Fibroblast of lung (primary cell): ENCODE measurements around the gene LRRC9. TPM values are rescaled to one million over a fixed set of nuclear protein-coding genes. Genes with fewer than 3 reads are reported as not detected.
"Not testable (repeated sequence)": the region's sequence is repeated elsewhere in the genome, so short reads cannot be mapped to it uniquely, and the experiment has no call there.

Experiments used
- DNase-seq, 2 donors: peaks; one replicate each; pipeline versions ENCODE4 v3.0.0 to v3.0.0-alpha.2; 2010; ENCODE audit warnings: low read depth in 2 of 2
- H2AFZ ChIP-seq: 2 replicates; pipeline ENCODE4 v1.5.1; 2012; ENCODE audit warnings: low read length, control low read depth, inconsistent platforms
- H3K27ac ChIP-seq: 2 replicates; pipeline ENCODE4 v1.5.1; 2011; ENCODE audit warnings: low read length, control low read depth; ENCODE audit not compliant: insufficient read depth
- H3K27me3 ChIP-seq: 2 replicates; pipeline ENCODE4 v1.5.1; 2011; ENCODE audit warnings: mild to moderate bottlenecking, low read length; ENCODE audit not compliant: control insufficient read depth, insufficient read depth
- H3K36me3 ChIP-seq: 2 replicates; pipeline ENCODE4 v1.5.1; 2011; ENCODE audit warnings: low read length; ENCODE audit not compliant: control insufficient read depth, insufficient read depth
- H3K4me1 ChIP-seq: 2 replicates; pipeline ENCODE4 v1.5.1; 2011; ENCODE audit warnings: low read length; ENCODE audit not compliant: control insufficient read depth, insufficient read depth; ENCODE audit errors: extremely low read depth
- H3K4me2 ChIP-seq: 2 replicates; pipeline ENCODE4 v1.5.1; 2011; ENCODE audit warnings: low read length, control low read depth; ENCODE audit not compliant: insufficient read depth; ENCODE audit errors: extremely low read depth
- H3K4me3 ChIP-seq, 4 experiments: fragments of 200-600 bp in 1 of 4; sonication (generic) in 1 of 4; replicated peaks in 1 of 4; 2 replicates each; pipeline ENCODE4 v1.5.1; 2011 to 2016; ENCODE audit warnings: low read length in 4 of 4, low read depth in 3 of 4, mild to moderate bottlenecking in 3 of 4, control low read depth in 2 of 4, inconsistent platforms in 1 of 4, mixed read lengths in 1 of 4; ENCODE audit not compliant: insufficient read depth in 1 of 4; ENCODE audit errors: control extremely low read depth in 1 of 4
- H3K79me2 ChIP-seq: 2 replicates; pipeline ENCODE4 v1.5.1; 2012; ENCODE audit warnings: mild to moderate bottlenecking, low read length, inconsistent platforms; ENCODE audit not compliant: control insufficient read depth, insufficient read depth
- H3K9ac ChIP-seq: 2 replicates; pipeline ENCODE4 v1.5.1; 2011; ENCODE audit warnings: mild to moderate bottlenecking, low read length, control low read depth; ENCODE audit not compliant: insufficient read depth
- H3K9me3 ChIP-seq: 2 replicates; pipeline ENCODE4 v1.5.1; 2012; ENCODE audit warnings: low read depth, low read length; ENCODE audit not compliant: control insufficient read depth, insufficient read depth
- H4K20me1 ChIP-seq: 2 replicates; pipeline ENCODE4 v1.5.1; 2011; ENCODE audit warnings: low read length; ENCODE audit not compliant: control insufficient read depth, insufficient read depth; ENCODE audit errors: extremely low read depth
- CTCF ChIP-seq, 2 donors: IDR thresholded peaks in 1 of 2; conservative IDR thresholded peaks in 1 of 2; 1 replicate in 1 of 2; 2 replicates in 1 of 2; pipeline ENCODE4 v1.5.1; 2011 to 2012; ENCODE audit warnings: low read length in 2 of 2, control low read depth in 1 of 2, inconsistent platforms in 1 of 2, low read depth in 1 of 2, mild to moderate bottlenecking in 1 of 2
- EZH2 ChIP-seq: IDR thresholded peaks from 2 replicates; pipeline ENCODE4 v1.5.1; 2012; ENCODE audit warnings: low read length, control low read depth, mild to moderate bottlenecking; ENCODE audit errors: missing control alignments
- polyA plus RNA-seq, 2 donors: library from polyadenylated mRNA; depleted of rRNA in 1 of 2; stranded (reverse) in 1 of 2; unstranded in 1 of 2; fragments of >200 nt; gene quantifications; 2 replicates each; pipeline ENCODE4 v1.2.1, GENCODE V29; 2011 to 2012; ENCODE audit warnings: missing spikeins in 1 of 2
- total RNA-seq: library from RNA; depleted of rRNA; stranded (reverse); fragments of >200 nt; gene quantifications from 2 replicates; pipeline ENCODE4 v1.2.1, GENCODE V29; 2014

LRRC9 gene
- total and polyA plus RNA-seq, 2 donors (not counting 1 experiment from before 2014, with no cell fraction given) = not detected

GRCh38 chr14:60035177-60035576, 115.2 kb downstream of the LRRC9 start:
- H3K4me2 ChIP-seq = no peak overlapping the region
- no peaks in the 10 kb centered on the region for H4K20me1 ChIP-seq
- no peaks in the 10 kb centered on the region for H3K4me1 ChIP-seq
- no peaks in the 10 kb centered on the region for H3K36me3 ChIP-seq
- H2AFZ ChIP-seq = no peak overlapping the region
- TF ChIP-seq CTCF (conservative IDR thresholded peaks at IDR 0.05 in 1 of 2, IDR thresholded peaks at IDR 0.05 in 1 of 2; ENCODE audit: low read depth in 1 of 2, low read length in 2 of 2) (no peak), EZH2 (no peak)
- no peak for DNase-seq
- no peaks in the 10 kb centered on the region for H3K27me3 ChIP-seq
- H3K9ac ChIP-seq = no peak overlapping the region
- no peaks in the 10 kb centered on the region for H3K9me3 ChIP-seq
- H3K79me2 ChIP-seq = no peaks in the 10 kb centered on the region
- no peak overlapping the region for H3K4me3 ChIP-seq
- no peak overlapping the region for H3K27ac ChIP-seq

- not testable (repeated sequence) for H3K27me3 ChIP-seq, H4K20me1 ChIP-seq, DNase-seq
Measured at GRCh38 chr14:60047976-60048375, 128.0 kb downstream of the LRRC9 start.

GRCh38 chr14:60051721-60052221, 131.8 kb downstream of the LRRC9 start:
- peak overlapping the region in 1 of 4 experiments; percentile 35 for H3K4me3 ChIP-seq
- H3K36me3 ChIP-seq = no peaks in the 10 kb centered on the region
- peak overlapping the region; percentile 51 for H3K4me2 ChIP-seq
- no peak overlapping the region for H3K27ac ChIP-seq
- DNase-seq = peak; percentile 12 to 47
- peak overlapping the region; percentile 46 for H2AFZ ChIP-seq
- H4K20me1 ChIP-seq = no peaks in the 10 kb centered on the region
- H3K27me3 ChIP-seq = no peaks in the 10 kb centered on the region
- H3K4me1 ChIP-seq = peaks cover 2% of the 10 kb centered on the region
- TF ChIP-seq CTCF (conservative IDR thresholded peaks at IDR 0.05 in 1 of 2, IDR thresholded peaks at IDR 0.05 in 1 of 2; ENCODE audit: low read depth in 1 of 2, low read length in 2 of 2) (no peak), EZH2 (no peak)
- no peak overlapping the region for H3K9ac ChIP-seq
- no peaks in the 10 kb centered on the region for H3K9me3 ChIP-seq
- no peaks in the 10 kb centered on the region for H3K79me2 ChIP-seq

More at GRCh38 chr14:60047976-60048375, 128.0 kb downstream of the LRRC9 start:
- not testable (repeated sequence) for H3K4me1 ChIP-seq, H3K27ac ChIP-seq, H3K4me3 ChIP-seq, H3K79me2 ChIP-seq, H2AFZ ChIP-seq, H3K9me3 ChIP-seq, H3K4me2 ChIP-seq, H3K36me3 ChIP-seq, H3K9ac ChIP-seq
